BJ (cell line): ENCODE data around the gene TTLL7. TPM values are rescaled to one million over a fixed set of nuclear protein-coding genes. Genes with fewer than 3 reads are reported as not detected.

Source experiments
- CTCF ChIA-PET: fragments of 350-600 bp; formaldehyde crosslinking; extraction: SDS; loops from one replicate; lab custom pipeline; 2021; ENCODE audit warnings: antibody characterized with exemption, inconsistent platforms; lab: Yijun Ruan, JAX
- POLR2A ChIA-PET: fragments of 300-600 bp; sonication (Branson Sonifier 250); formaldehyde crosslinking; extraction: SDS; loops from one replicate; lab custom pipeline; 2021; ENCODE audit warnings: antibody characterized with exemption; lab: Charles Lee
- DNase-seq: peaks from one replicate; pipeline ENCODE4 v3.0.0-alpha.2; 2011; ENCODE audit warnings: low read depth
- H3K27me3 ChIP-seq: 2 replicates; pipeline ENCODE4 v1.6.0; 2011; ENCODE audit warnings: low read length; ENCODE audit not compliant: control insufficient read depth, insufficient read depth
- H3K36me3 ChIP-seq: 2 replicates; pipeline ENCODE4 v1.5.1; 2011; ENCODE audit warnings: low read length; ENCODE audit not compliant: control insufficient read depth, insufficient read depth
- H3K4me3 ChIP-seq: 2 replicates; pipeline ENCODE4 v1.5.1; 2011; ENCODE audit warnings: low read depth, mild to moderate bottlenecking, control low read depth, low read length
- CTCF ChIP-seq: IDR thresholded peaks from 2 replicates; pipeline ENCODE4 v1.5.1; 2011; ENCODE audit warnings: low read depth, mild to moderate bottlenecking, control low read depth, inconsistent platforms, low read length, moderate library complexity; ENCODE audit not compliant: insufficient read depth
- polyA plus RNA-seq: library from polyadenylated mRNA; depleted of rRNA; stranded (reverse); fragments of >200 nt; gene quantifications from 2 replicates; pipeline ENCODE4 v1.2.3, GENCODE V29; 2011

TTLL7 gene
- polyA plus RNA-seq, 1 experiment: 4.7 TPM

GRCh38 chr1:83901547-83902155 lies 97.3 kb downstream of the TTLL7 start:
- TF ChIP-seq CTCF: no peak
- CTCF ChIA-PET: interaction anchor here (1.2 kb wide), 1 partner anchor 222 kb away, joined by 3 read pairs; no protein-coding TSS in a partner anchor
- Histone ChIP-seq H3K36me3 (no peaks in the 10 kb centered on the region), H3K27me3 (no peaks in the 10 kb centered on the region), H3K4me3 (no peak overlapping the region)
- DNase-seq: peak; percentile 50
- POLR2A ChIA-PET: interaction anchor here (0.5 kb wide), 1 partner anchor 12 kb away, joined by 3 read pairs; no protein-coding TSS in a partner anchor

- no peaks in the 10 kb centered on the region for H3K27me3 ChIP-seq
- POLR2A ChIA-PET: no interaction called here
These were observed 98.4 kb downstream of the TTLL7 start for GRCh38 chr1:83900524-83900923.

GRCh38 chr1:83897516-83897915 lies 101.4 kb downstream of the TTLL7 start:
- POLR2A ChIA-PET: no interaction called here
- Histone ChIP-seq H3K4me3 (no peak overlapping the region), H3K27me3 (no peaks in the 10 kb centered on the region), H3K36me3 (no peaks in the 10 kb centered on the region)
- no peak for TF ChIP-seq CTCF
- CTCF ChIA-PET: interaction anchor here (1.3 kb wide), 1 partner anchor 11 kb away, joined by 4 read pairs; no protein-coding TSS in a partner anchor
- DNase-seq: no peak

More at GRCh38 chr1:83900524-83900923, 98.4 kb downstream of the TTLL7 start:
- H3K4me3 ChIP-seq: no peak overlapping the region
- no peak for TF ChIP-seq CTCF
- H3K36me3 ChIP-seq: no peaks in the 10 kb centered on the region
- CTCF ChIA-PET: no interaction called here
- peak; percentile 24 for DNase-seq

- ChIA-PET CTCF (interaction anchor here (0.5 kb wide), 1 partner anchor 10 kb away, joined by 3 read pairs; no protein-coding TSS in a partner anchor), POLR2A (no interaction called here)
- H3K27me3 ChIP-seq: no peaks in the 10 kb centered on the region
- no peak for TF ChIP-seq CTCF
- no peaks in the 10 kb centered on the region for H3K36me3 ChIP-seq
- DNase-seq: no peak
- H3K4me3 ChIP-seq: no peak overlapping the region
These were observed 102.6 kb downstream of the TTLL7 start for GRCh38 chr1:83896299-83896698.

GRCh38 chr1:83889707-83890106 lies 109.2 kb downstream of the TTLL7 start:
- no peak for TF ChIP-seq CTCF
- H3K27me3 ChIP-seq: no peaks in the 10 kb centered on the region
- H3K36me3 ChIP-seq: no peaks in the 10 kb centered on the region
- DNase-seq: no peak
- POLR2A ChIA-PET: no interaction called here
- no peak overlapping the region for H3K4me3 ChIP-seq
- CTCF ChIA-PET: no interaction called here
